ENCODE data around the gene NR4A3. TPM values are rescaled to one million over a fixed set of nuclear protein-coding genes. Genes with fewer than 3 reads are reported as not detected.

The NR4A3 gene
- total and polyA plus RNA-seq, 10 of the 15 experiments (the other 5 are each of a cell fraction or from before 2014, with no cell fraction given), result 0.04 to 2.1 (median 0.64) TPM; not detected in 1

DNA sequence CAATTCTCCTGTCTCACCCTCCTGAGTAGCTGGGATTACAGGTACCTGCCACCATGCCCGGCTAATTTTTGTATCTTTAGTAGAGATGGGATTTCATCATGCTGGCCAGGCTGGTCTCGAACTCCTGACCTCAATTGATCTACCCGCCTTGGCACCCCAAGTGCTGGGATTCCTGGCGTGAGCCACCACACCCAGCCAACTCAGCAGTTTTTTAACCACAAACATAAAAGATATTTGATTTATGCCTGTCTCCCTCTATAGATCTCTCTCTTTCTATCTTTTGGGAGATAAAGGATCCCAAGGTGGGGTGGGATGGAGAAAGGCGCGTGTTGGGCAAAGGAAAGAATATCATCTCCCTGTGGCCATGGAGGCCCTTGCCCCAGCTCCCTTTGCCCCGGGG, 26.8 kb downstream of the NR4A3 start:
- Histone ChIP-seq H3K79me2 (ENCODE audit: control insufficient read depth, insufficient read depth, low read length) (no peaks in the 10 kb centered on the region), H3K36me3 (ENCODE audit: control insufficient read depth in 2 of 2, insufficient read depth in 2 of 2, low read length in 1 of 2) (no peaks in the 10 kb centered on the region), H3K4me3 (no peak overlapping the region), H3K27ac (ENCODE audit: control insufficient read depth, insufficient read depth) (no peak overlapping the region), H3K4me2 (ENCODE audit: control insufficient read depth, insufficient read depth) (no peak overlapping the region), H2AFZ (ENCODE audit: control insufficient read depth, low read depth, low read length) (no peak overlapping the region), H3K9me3 (replicated peaks; ENCODE audit: control insufficient read depth, insufficient read depth, low read length) (no peaks in the 10 kb centered on the region), H4K20me1 (ENCODE audit: control insufficient read depth, insufficient read depth) (no peaks in the 10 kb centered on the region), H3K27me3 (replicated peaks in 1 of 2; ENCODE audit: control insufficient read depth in 2 of 2, insufficient read depth in 2 of 2, low read length in 1 of 2) (no peaks in the 10 kb centered on the region), H3K4me1 (ENCODE audit: control insufficient read depth, insufficient read depth, low read length) (peaks cover 18% of the 10 kb centered on the region), H3K9ac (ENCODE audit: control insufficient read depth, insufficient read depth, low read length) (no peak overlapping the region)
- FAIRE-seq, result no peak
- TF ChIP-seq IKZF1 (conservative IDR thresholded peaks at IDR 0.05), result no peak
- TF ChIP-seq RAD51 (IDR thresholded peaks at IDR 0.05), result no peak
- TF ChIP-seq STAT3 (IDR thresholded peaks at IDR 0.05; ENCODE audit: low read depth, low read length), result no peak
- in situ Hi-C loops (cut with MboI), result no loop called here
- no peak for DNase-seq (ENCODE audit: low read depth, low spot score)
- ChIA-PET POLR2A (interaction anchor here (0.9 kb wide), 1 partner anchor 9 kb away, joined by 3 read pairs; no protein-coding TSS in a partner anchor), CTCF (no interaction called here), RAD21 (ENCODE audit: unreplicated experiment) (no interaction called here), SMC1A (ENCODE audit: uncharacterized antibody, unreplicated experiment) (interaction anchor here (0.9 kb wide), 1 partner anchor 18 kb away, joined by 3 read pairs; no protein-coding TSS in a partner anchor)
- intact Hi-C loops (cut with micrococcal nuclease; ENCODE audit: unreplicated experiment), result no loop called here
- no TSS peak for BruUV-seq (replicated peaks)
- 90% methylated on average over 7 of the region's 7 CpGs for WGBS (ENCODE audit: insufficient coverage, insufficient replicate concordance, low lambda C conversion rate, missing lambda C conversion rate)
- no peak for ATAC-seq

DNA sequence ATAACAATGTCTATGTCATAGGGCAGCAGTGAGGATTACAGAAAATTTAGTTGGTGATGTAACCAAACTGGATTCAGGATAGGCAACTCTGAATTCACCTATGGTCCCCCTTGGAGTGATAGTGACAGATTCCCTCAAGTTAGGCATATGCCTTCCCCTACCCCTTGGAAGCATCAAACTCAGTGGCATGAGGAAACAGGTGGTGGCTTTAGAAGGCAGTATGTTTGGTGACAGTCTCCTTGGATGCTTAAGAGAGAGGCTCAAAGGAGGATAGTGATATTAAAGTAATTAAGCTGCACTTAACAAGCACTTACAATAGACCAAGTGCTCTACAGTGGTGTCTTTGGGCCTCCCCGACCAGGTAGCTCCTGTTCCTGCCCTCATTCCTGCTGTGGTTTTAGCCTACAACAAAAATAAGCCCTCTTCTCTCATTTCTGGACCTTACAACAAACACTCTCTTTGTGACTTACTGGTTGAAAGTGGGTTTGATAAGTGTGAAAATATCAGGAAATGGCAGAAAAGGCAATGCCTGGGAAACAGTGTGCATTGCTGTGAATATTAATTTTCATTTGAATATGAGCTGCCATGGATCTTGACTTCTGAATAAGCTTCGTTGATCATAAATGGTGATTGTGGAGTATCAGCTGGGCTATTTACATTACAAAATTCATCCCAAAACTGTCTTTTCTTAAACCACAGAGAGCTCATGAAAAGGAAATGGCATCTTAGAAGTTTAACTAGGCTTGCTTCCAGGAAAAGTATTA, 29.2 kb downstream of the NR4A3 start:
- DNase-seq (ENCODE audit: low read depth, low spot score), result no peak
- FAIRE-seq, result no peak
- BruUV-seq (replicated peaks), result no TSS peak
- 26% methylated on average over 2 of the region's 2 CpGs for WGBS (ENCODE audit: insufficient coverage, insufficient replicate concordance, low lambda C conversion rate, missing lambda C conversion rate)
- SMC1A ChIA-PET (ENCODE audit: uncharacterized antibody, unreplicated experiment), result interaction anchor here (0.8 to 1.9 kb wide), 12 partner anchors 8 to 123 kb away, joined by 3 to 7 read pairs (median 4); no protein-coding TSS in a partner anchor
- Histone ChIP-seq H3K27ac (ENCODE audit: control insufficient read depth, insufficient read depth) (peak overlapping the region; percentile 18; the same call in 1 of the 2 replicates), H3K27me3 (replicated peaks in 1 of 2; ENCODE audit: control insufficient read depth in 2 of 2, insufficient read depth in 2 of 2, low read length in 1 of 2) (no peaks in the 10 kb centered on the region), H3K79me2 (ENCODE audit: control insufficient read depth, insufficient read depth, low read length) (no peaks in the 10 kb centered on the region), H3K4me3 (no peak overlapping the region), H3K36me3 (ENCODE audit: control insufficient read depth in 2 of 2, insufficient read depth in 2 of 2, low read length in 1 of 2) (no peaks in the 10 kb centered on the region), H4K20me1 (ENCODE audit: control insufficient read depth, insufficient read depth) (no peaks in the 10 kb centered on the region), H3K4me2 (ENCODE audit: control insufficient read depth, insufficient read depth) (peak overlapping the region; percentile 65), H3K9me3 (replicated peaks; ENCODE audit: control insufficient read depth, insufficient read depth, low read length) (no peaks in the 10 kb centered on the region), H3K9ac (ENCODE audit: control insufficient read depth, insufficient read depth, low read length) (no peak overlapping the region), H3K4me1 (ENCODE audit: control insufficient read depth, insufficient read depth, low read length) (peaks cover 18% of the 10 kb centered on the region), H2AFZ (ENCODE audit: control insufficient read depth, low read depth, low read length) (peak overlapping the region; percentile 55)
- TF ChIP-seq POLR2A (IDR thresholded peaks at IDR 0.05; ENCODE audit: low read depth, low read length) (no peak), IKZF1 (conservative IDR thresholded peaks at IDR 0.05) (peak; percentile 42; the same call in 1 of the 2 replicates)
- CTCF ChIA-PET, result interaction anchor here (0.9 to 2.7 kb wide), 6 partner anchors 9 to 56 kb away, joined by 3 to 10 read pairs (median 4); no protein-coding TSS in a partner anchor
- peak; percentile 23 for ATAC-seq
- in situ Hi-C loops (cut with MboI) (no loop called here), intact Hi-C loops (cut with micrococcal nuclease; ENCODE audit: unreplicated experiment) (no loop called here)
- POLR2A ChIA-PET, result interaction anchor here (1.7 kb wide), 1 partner anchor 26 kb away, joined by 4 read pairs; no protein-coding TSS in a partner anchor
- RAD21 ChIA-PET (ENCODE audit: unreplicated experiment), result interaction anchor here (0.6 to 0.7 kb wide), 2 partner anchors 17 to 56 kb away, joined by 3 read pairs; no protein-coding TSS in a partner anchor

Data from GM12878 (cell line).